DND-41 (cell line): ENCODE data around the gene HDAC3.
A peak's percentile ranks its signal among the peaks of the same experiment; 100 is the strongest.

Experiments used
- ATAC-seq: fragments of 200-7000 bp; cut with Tn5 transposase; 3 replicates; pipeline ENCODE4 v1.9.1; 2021; ENCODE audit warnings: low read depth; ENCODE audit not compliant: insufficient read depth
- DNase-seq: peaks from one replicate; pipeline ENCODE4 v3.0.0-alpha.2; 2020
- H2AFZ ChIP-seq: 2 replicates; pipeline ENCODE4 v1.6.0; 2012; ENCODE audit warnings: low read depth, low read length
- H3K27ac ChIP-seq: 2 replicates; pipeline ENCODE4 v1.5.1; 2012; ENCODE audit warnings: low read length, inconsistent platforms
- H3K27me3 ChIP-seq: fragments of 200-600 bp; sonication (generic); 2 replicates; pipeline ENCODE4 v1.6.0; 2012; ENCODE audit warnings: low read length, mild to moderate bottlenecking, inconsistent platforms; ENCODE audit not compliant: insufficient read depth, poor library complexity
- H3K36me3 ChIP-seq: 2 replicates; pipeline ENCODE4 v1.5.1; 2012; ENCODE audit warnings: low read length, inconsistent platforms; ENCODE audit not compliant: insufficient read depth
- H3K4me1 ChIP-seq: 2 replicates; pipeline ENCODE4 v1.5.1; 2012; ENCODE audit warnings: mild to moderate bottlenecking, low read length; ENCODE audit not compliant: insufficient read depth
- H3K4me2 ChIP-seq: 2 replicates; pipeline ENCODE4 v1.6.0; 2012; ENCODE audit warnings: mild to moderate bottlenecking, moderate library complexity, low read length, inconsistent platforms; ENCODE audit not compliant: insufficient read depth
- H3K4me3 ChIP-seq, 2 experiments: fragments of 200-600 bp in 1 of 2; shearing (Covaris generic) in 1 of 2; 2 replicates each; pipeline ENCODE4 v1.5.1; 2012 to 2016; ENCODE audit warnings: inconsistent platforms in 2 of 2, low read length in 2 of 2, mild to moderate bottlenecking in 2 of 2, low read depth in 1 of 2, moderate library complexity in 1 of 2
- H3K79me2 ChIP-seq: 2 replicates; pipeline ENCODE4 v1.6.0; 2012; ENCODE audit warnings: low read length, inconsistent platforms; ENCODE audit not compliant: insufficient read depth
- H3K9ac ChIP-seq: 2 replicates; pipeline ENCODE4 v1.6.0; 2012; ENCODE audit warnings: low read depth, mild to moderate bottlenecking, inconsistent platforms, low read length, moderate library complexity
- H3K9me3 ChIP-seq: 2 replicates; pipeline ENCODE4 v1.5.1; 2012; ENCODE audit warnings: low read length, moderate library complexity, mild to moderate bottlenecking, inconsistent platforms; ENCODE audit not compliant: insufficient read depth, severe bottlenecking
- H4K20me1 ChIP-seq: 2 replicates; pipeline ENCODE4 v1.6.0; 2012; ENCODE audit warnings: low read length; ENCODE audit not compliant: insufficient read depth
- CTCF ChIP-seq: IDR thresholded peaks from 2 replicates; pipeline ENCODE4 v1.5.1; 2012; ENCODE audit warnings: borderline replicate concordance, low read length, moderate library complexity, mild to moderate bottlenecking; ENCODE audit not compliant: poor library complexity, severe bottlenecking; ENCODE audit errors: extremely low read depth
- EZH2 ChIP-seq: IDR thresholded peaks from 3 replicates; pipeline ENCODE4 v1.6.1; 2012; ENCODE audit warnings: borderline replicate concordance, low read depth, mild to moderate bottlenecking, moderate library complexity, low read length, inconsistent platforms; ENCODE audit not compliant: severe bottlenecking

Gene HDAC3

GRCh38 chr5:141636106-141636412, 590 bp downstream of the HDAC3 start:
- DNase-seq (no peak), ATAC-seq (no peak)
- Histone ChIP-seq H3K36me3 (peaks cover 25% of the 10 kb centered on the region), H3K9me3 (no peaks in the 10 kb centered on the region), H3K4me2 (peak overlapping the region; percentile 100), H3K79me2 (peaks cover 51% of the 10 kb centered on the region), H3K27me3 (no peaks in the 10 kb centered on the region), H3K27ac (peak overlapping the region; percentile 89), H4K20me1 (peaks cover 25% of the 10 kb centered on the region), H3K9ac (peak overlapping the region; percentile 87), H2AFZ (peak overlapping the region; percentile 99), H3K4me1 (peaks cover 43% of the 10 kb centered on the region), H3K4me3 (peak overlapping the region; percentile 82 to 98)
- TF ChIP-seq CTCF (no peak), EZH2 (no peak)

GRCh38 chr5:141635646-141636045, 1.0 kb downstream of the HDAC3 start:
- H3K4me3 ChIP-seq: peak overlapping the region; percentile 82 to 98

GRCh38 chr5:141634720-141635119, 1.9 kb downstream of the HDAC3 start:
- H3K9me3 ChIP-seq: no peaks in the 10 kb centered on the region
- H4K20me1 ChIP-seq: peaks cover 29% of the 10 kb centered on the region
- TF ChIP-seq CTCF (no peak), EZH2 (no peak)
- peak overlapping the region; percentile 100 for H3K4me2 ChIP-seq
- ATAC-seq: no peak
- 0 out of 2 replicates have a peak overlapping the region, but pooled peaks have one; percentile 87 for H3K9ac ChIP-seq
- H3K4me1 ChIP-seq: peaks cover 43% of the 10 kb centered on the region
- peaks cover 58% of the 10 kb centered on the region for H3K79me2 ChIP-seq
- no peak overlapping the region for H2AFZ ChIP-seq
- H3K27ac ChIP-seq: no peak overlapping the region
- no peak overlapping the region; a peak in 1 of 4 replicates for H3K4me3 ChIP-seq
- H3K27me3 ChIP-seq: no peaks in the 10 kb centered on the region
- peaks cover 36% of the 10 kb centered on the region for H3K36me3 ChIP-seq
- no peak for DNase-seq

More at GRCh38 chr5:141635646-141636045, 1.0 kb downstream of the HDAC3 start:
- Histone ChIP-seq H3K4me2 (peak overlapping the region; percentile 100), H2AFZ (no peak overlapping the region), H3K9ac (peak overlapping the region; percentile 87), H3K27ac (peak overlapping the region; percentile 89), H4K20me1 (peaks cover 25% of the 10 kb centered on the region), H3K36me3 (peaks cover 26% of the 10 kb centered on the region), H3K27me3 (no peaks in the 10 kb centered on the region), H3K79me2 (peaks cover 51% of the 10 kb centered on the region), H3K9me3 (no peaks in the 10 kb centered on the region), H3K4me1 (peaks cover 43% of the 10 kb centered on the region)
- DNase-seq (no peak), ATAC-seq (no peak)
- TF ChIP-seq CTCF (no peak), EZH2 (no peak)
